HG03066 (cell line): ENCODE measurements around the gene TMEM256.

Source experiments
- ATAC-seq: cut with Tn5 transposase; IDR thresholded peaks from one replicate; pipeline ENCODE4 v1.9.1; 2021; ENCODE audit warnings: low read depth; ENCODE audit not compliant: unreplicated experiment

Gene TMEM256

GRCh38 chr17:7431231-7431630, 27.3 kb upstream of the TMEM256 start:
- ATAC-seq = no peak

- no peak for ATAC-seq
Observed at GRCh38 chr17:7429722-7430121, 25.8 kb upstream of the TMEM256 start.

- ATAC-seq = no peak
Observed at GRCh38 chr17:7428557-7428956, 24.7 kb upstream of the TMEM256 start, which contains the start of gene SPEM3. TSS of gene SPEM3 (plus strand) at chr17:7428857. CDS start at chr17:7428903, 46 bp downstream.

- ATAC-seq = no peak
Observed at GRCh38 chr17:7427549-7427948, 23.7 kb upstream of the TMEM256 start.

GRCh38 chr17:7426896-7427489, 23.1 kb upstream of the TMEM256 start:
- ATAC-seq = no peak

DNA sequence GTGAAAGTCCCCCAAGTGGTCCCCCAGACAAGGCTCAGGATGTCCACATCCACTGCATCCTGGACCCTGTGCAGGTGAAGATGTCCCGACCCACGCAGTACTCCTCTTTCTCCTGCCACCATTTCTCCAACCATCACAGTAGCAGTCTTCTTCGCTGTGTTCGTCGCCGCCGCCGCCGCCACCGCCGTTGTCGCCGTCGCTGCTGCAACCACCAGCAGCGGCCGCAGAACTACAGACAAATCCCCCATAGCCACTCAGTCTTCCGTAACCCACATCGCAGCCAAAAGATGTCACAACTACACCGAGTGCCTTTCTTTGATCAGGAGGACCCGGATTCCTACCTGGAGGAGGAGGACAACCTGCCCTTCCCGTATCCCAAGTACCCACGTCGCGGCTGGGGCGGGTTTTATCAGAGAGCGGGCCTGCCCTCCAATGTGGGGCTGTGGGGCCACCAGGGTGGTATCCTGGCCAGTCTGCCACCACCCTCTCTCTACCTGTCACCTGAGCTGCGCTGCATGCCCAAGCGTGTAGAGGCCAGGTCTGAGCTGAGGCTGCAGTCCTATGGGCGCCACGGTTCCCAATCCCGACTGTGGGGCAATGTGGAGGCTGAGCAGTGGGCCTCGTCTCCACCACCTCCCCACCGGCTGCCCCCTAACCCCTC, 22.4 kb upstream of the TMEM256 start:
- no peak for ATAC-seq

DNA sequence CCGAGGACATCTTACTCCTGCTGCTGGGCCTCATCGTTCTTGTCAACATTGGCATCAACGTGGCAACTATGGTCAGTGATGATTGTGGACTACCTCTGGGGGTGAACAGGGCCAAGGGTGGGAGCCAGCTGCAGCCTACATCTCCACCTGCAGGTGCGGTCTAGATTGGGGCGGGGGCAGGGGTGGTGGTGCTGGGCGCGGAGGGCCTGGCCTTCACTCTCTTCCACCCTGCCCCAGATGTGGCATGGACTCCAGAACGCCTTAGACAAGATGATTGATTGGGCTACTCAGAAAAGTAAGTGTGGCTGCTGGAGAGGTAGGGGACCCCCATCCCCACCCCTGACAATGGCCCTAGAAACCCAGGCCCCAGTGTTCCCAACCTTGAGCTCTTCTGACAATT, 21.9 kb upstream of the TMEM256 start:
- no peak for ATAC-seq

DNA sequence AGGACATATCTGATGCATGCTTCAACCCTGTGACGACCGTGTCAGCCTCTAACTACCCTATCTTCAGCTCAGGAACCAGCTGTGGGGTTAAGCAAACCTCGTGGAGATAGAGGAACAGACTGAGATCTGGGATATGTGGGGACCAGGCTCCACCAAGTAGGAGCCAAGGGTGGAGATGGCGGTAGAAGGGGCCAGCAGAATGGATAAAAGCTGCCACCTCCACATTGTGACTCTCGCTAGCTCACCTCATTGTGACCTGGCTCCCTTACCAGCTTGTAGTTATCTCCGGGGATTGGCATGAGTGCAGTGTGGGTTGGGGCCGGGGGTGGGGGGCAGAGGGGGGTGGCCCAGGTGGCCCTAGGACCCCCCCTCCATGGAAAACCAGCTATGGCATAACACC, 21.4 kb upstream of the TMEM256 start, which contains the start of gene SPEM2:
Gene SPEM2, plus strand, starts transcription at position 301 of the 400 bp plus-strand sequence. Its CDS starts 73 bp downstream, at position 374.
- ATAC-seq = no peak

GRCh38 chr17:7423679-7424078, 19.8 kb upstream of the TMEM256 start:
- no peak for ATAC-seq

GRCh38 chr17:7421186-7421585, 17.3 kb upstream of the TMEM256 start:
- ATAC-seq = no peak

- ATAC-seq = no peak
Observed at GRCh38 chr17:7419819-7420610, 16.1 kb upstream of the TMEM256 start, which contains the start of gene SPEM1. TSS of gene SPEM1 (plus strand) at chr17:7420324. CDS start at chr17:7420385, 61 bp downstream.

DNA sequence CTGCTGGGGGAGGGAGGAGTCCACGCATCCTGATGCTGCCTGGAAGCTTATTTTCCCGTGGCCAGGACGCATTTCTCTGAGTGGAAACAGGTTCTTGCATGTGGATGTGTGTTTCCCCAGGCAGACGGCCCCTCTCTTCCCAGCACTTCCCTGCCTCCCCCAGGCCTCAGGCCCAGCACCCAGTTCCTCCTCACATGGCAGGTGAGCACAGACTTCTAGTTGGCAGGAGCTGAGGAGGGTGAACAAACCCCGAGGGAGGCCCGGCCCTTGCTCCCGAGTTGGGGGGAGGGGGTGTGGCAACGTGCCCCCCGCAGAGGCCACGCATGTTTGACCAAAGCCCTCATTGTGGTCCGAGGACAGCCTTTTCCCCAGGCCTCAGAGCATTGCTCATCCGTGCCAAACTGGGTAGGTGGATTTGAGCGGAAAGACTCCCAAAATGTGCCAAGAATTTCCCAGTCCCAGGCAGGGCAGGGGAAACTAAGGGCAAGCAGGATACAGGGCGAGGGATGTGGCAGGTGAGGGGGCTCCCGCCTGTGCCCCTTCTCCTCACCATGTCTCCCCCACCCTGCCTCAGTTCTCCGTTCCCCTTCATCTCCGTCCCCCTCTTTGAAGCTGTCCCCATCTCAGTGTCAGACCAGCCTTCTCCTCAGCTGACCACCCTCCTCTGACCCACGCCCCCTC, 14.7 kb upstream of the TMEM256 start:
- ATAC-seq = no peak

DNA sequence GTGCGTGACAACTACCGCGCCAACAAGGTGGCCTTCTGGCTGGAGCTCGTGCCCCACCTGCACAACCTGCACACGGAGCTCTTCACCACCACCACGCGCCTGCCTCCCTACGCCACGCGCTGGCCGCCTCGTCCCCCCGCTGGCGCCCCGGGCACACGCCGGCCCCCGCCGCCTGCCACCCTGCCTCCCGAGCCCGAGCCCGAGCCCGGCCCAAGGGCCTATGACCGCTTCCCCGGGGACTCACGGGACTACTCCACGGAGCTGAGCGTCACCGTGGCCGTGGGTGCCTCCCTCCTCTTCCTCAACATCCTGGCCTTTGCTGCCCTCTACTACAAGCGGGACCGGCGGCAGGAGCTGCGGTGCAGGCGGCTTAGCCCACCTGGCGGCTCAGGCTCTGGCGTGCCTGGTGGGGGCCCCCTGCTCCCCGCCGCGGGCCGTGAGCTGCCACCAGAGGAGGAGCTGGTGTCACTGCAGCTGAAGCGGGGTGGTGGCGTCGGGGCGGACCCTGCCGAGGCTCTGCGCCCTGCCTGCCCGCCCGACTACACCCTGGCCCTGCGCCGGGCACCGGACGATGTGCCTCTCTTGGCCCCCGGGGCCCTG, 13.3 kb upstream of the TMEM256 start:
- no peak for ATAC-seq

DNA sequence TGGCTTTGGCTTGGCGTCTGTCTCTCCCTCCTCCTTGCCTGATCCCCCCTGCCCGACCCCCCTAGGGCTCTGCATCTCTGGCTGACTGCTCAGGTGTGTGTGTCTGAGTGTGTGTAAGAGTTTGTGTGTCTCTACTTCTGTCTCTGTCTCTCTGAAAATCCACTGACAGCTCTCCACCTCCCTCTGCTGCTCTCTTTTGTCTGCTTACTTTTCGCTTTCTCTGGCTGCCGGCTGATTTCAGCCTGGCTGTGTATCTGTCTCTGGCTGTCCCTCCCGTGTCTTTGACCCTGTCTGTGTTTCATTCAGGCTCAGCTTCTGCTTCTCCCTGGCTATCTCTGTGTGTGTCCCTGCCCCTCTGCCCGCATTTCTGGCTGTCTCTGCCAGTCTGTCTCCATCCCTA, 12.4 kb upstream of the TMEM256 start:
- no peak for ATAC-seq

DNA sequence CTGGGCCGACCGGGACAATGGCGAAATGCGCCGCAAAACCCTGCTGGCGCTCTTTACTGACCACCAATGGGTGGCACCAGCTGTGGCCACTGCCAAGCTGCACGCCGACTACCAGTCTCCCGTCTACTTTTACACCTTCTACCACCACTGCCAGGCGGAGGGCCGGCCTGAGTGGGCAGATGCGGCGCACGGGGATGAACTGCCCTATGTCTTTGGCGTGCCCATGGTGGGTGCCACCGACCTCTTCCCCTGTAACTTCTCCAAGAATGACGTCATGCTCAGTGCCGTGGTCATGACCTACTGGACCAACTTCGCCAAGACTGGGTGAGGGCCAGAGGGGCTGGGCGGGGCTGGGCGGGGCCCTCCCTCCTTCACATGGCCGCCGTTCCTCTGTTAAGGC, 11.9 kb upstream of the TMEM256 start:
- no peak for ATAC-seq

GRCh38 chr17:7414837-7415236, 10.9 kb upstream of the TMEM256 start:
- no peak for ATAC-seq

- no peak for ATAC-seq
Observed at GRCh38 chr17:7413346-7413985, 9.6 kb upstream of the TMEM256 start.

DNA sequence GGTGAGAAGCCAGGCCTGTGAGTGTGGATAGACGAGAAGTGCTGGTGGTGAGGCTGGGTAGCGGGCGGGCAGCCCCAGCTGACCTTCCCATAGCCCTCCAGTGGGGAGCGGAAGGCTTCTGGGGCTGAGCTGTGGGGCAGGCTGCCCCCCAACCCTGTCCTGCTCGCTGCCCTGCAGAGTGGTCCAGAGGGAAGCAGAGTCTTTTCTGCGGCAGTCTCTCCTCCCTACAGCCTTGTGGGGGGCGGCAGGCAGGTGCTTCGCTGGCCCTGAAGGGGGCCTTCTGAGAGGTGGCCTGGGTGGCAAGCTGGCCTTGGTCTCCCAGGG, 7.5 kb upstream of the TMEM256 start:
- ATAC-seq = no peak

DNA sequence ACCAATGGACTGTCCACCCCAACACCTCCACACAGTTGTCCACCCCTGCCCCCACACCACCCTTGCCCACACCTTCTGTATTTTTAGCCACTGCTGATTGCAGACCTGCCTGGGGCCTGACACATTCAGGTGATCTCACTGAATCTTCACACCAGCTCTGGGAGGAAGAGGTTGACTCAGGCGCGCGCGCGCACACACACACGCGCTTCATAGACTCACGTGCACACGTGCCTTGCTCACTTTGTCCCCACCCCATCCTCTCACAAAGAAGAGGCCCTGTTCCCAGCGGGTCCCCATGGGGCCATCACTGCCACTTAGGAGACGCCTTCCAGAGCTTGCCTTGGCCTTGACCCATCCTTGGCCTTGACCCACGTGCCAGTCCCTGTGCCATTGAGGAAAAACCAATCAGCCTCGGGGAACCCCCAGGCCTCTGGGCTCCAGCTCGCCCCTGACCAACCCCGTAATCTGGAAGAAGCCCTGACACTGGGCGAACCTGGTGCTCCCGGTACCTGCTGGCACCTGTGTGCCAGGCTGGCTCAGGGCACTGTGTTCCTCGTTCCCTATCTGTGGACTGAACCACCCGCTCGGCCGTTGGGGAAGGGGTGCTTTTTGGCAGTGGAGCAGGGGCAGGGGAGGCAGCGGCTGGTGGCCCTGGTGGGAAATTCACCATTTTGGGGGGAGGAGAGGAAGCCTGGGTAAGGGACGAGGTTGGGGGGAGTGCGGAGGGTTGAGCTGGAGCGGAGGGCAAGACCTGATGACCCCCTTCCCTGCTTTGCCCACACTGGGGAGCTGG, 6.9 kb upstream of the TMEM256 start:
- ATAC-seq = no peak
